HepG2 (cell line): ENCODE data around the gene ASGR1. TPM values are rescaled to one million over a fixed set of nuclear protein-coding genes. Genes with fewer than 3 reads are reported as not detected.
A peak's percentile ranks its signal among the peaks of the same experiment; 100 is the strongest.

Source experiments
- AGO1 ChIP-seq: fragments of 200-400 bp; formaldehyde crosslinking; IDR thresholded peaks from 2 replicates; pipeline ENCODE4 v1.6.1; 2017; ENCODE audit warnings: mild to moderate bottlenecking, low read depth, low read length, moderate library complexity; ENCODE audit not compliant: poor library complexity, severe bottlenecking
- ARNT2 ChIP-seq: sonication (generic); formaldehyde crosslinking; IDR thresholded peaks from 2 replicates; pipeline ENCODE4 v1.8.0; 2022; ENCODE audit warnings: mild to moderate bottlenecking, low read depth, missing genetic modification reagents, moderate library complexity
- ASH2L ChIP-seq: fragments of 300-600, 200-600 bp; sonication (generic); IDR thresholded peaks from 2 replicates; pipeline ENCODE4 v1.7.0; 2017; ENCODE audit warnings: low read depth, mild to moderate bottlenecking, moderate library complexity, mixed read lengths, low read length; ENCODE audit not compliant: insufficient read length
- HOXA5 ChIP-seq: sonication (generic); formaldehyde crosslinking; IDR thresholded peaks from 2 replicates; pipeline ENCODE4 v1.4.0; 2020; ENCODE audit warnings: missing genetic modification reagents
- JDP2 ChIP-seq: sonication (generic); formaldehyde crosslinking; IDR thresholded peaks from 2 replicates; pipeline ENCODE4 v1.8.1; 2022; ENCODE audit warnings: missing genetic modification reagents, borderline replicate concordance
- LCORL ChIP-seq, 2 experiments: fragments of 450-650 bp in 1 of 2; sonication (generic) in 1 of 2; formaldehyde crosslinking in 1 of 2; IDR thresholded peaks; 2 replicates each; pipeline versions ENCODE4 v1.5.0 to v1.6.1; 2017 to 2020; ENCODE audit warnings: antibody characterized with exemption in 1 of 2, missing genetic modification reagents in 1 of 2
- NR2F1 ChIP-seq, 2 experiments: fragments of 450-650 bp in 1 of 2; formaldehyde crosslinking in 1 of 2; IDR thresholded peaks; 2 replicates each; pipeline versions ENCODE4 v1.5.0 to v1.6.1; 2016 to 2020; ENCODE audit warnings: mild to moderate bottlenecking in 1 of 2, missing compliant biosample characterization in 1 of 2, missing genetic modification reagents in 1 of 2, moderate library complexity in 1 of 2
- POGZ ChIP-seq: sonication (generic); formaldehyde crosslinking; IDR thresholded peaks from 2 replicates; pipeline ENCODE4 v1.4.0; 2020; ENCODE audit warnings: mild to moderate bottlenecking, missing genetic modification reagents
- PRMT3 ChIP-seq: sonication (generic); formaldehyde crosslinking; IDR thresholded peaks from 2 replicates; pipeline ENCODE4 v1.8.1; 2022; ENCODE audit warnings: low read depth, mild to moderate bottlenecking, moderate library complexity, missing genetic modification reagents, borderline replicate concordance
- RFX1 ChIP-seq: fragments of 450-650 bp; IDR thresholded peaks from 2 replicates; pipeline ENCODE4 v1.6.1; 2017
- SIN3B ChIP-seq: fragments of 150-350 bp; IDR thresholded peaks from 2 replicates; pipeline ENCODE4 v1.6.1; 2014; ENCODE audit warnings: low read length
- SOX5 ChIP-seq: IDR thresholded peaks from 2 replicates; pipeline ENCODE4 v1.6.1; 2016; ENCODE audit warnings: borderline replicate concordance
- YY1 ChIP-seq: IDR thresholded peaks from 2 replicates; pipeline ENCODE4 v1.6.1; 2011; ENCODE audit warnings: low read length, low read depth, moderate library complexity, mild to moderate bottlenecking; ENCODE audit not compliant: insufficient read depth, insufficient replicate concordance
- ZEB1 ChIP-seq: IDR thresholded peaks from 2 replicates; pipeline ENCODE4 v1.6.1; 2012; ENCODE audit warnings: mild to moderate bottlenecking, low read depth, inconsistent platforms; ENCODE audit not compliant: insufficient replicate concordance
- ZFP37 ChIP-seq: sonication (generic); formaldehyde crosslinking; IDR thresholded peaks from 2 replicates; pipeline ENCODE4 v1.4.0; 2020; ENCODE audit warnings: missing genetic modification reagents, borderline replicate concordance
- ZNF12 ChIP-seq: sonication (generic); formaldehyde crosslinking; IDR thresholded peaks from 2 replicates; pipeline ENCODE4 v1.5.0; 2020; ENCODE audit warnings: missing genetic modification reagents
- ZNF225 ChIP-seq: sonication (generic); formaldehyde crosslinking; IDR thresholded peaks from 2 replicates; pipeline ENCODE4 v1.4.0; 2020; ENCODE audit warnings: mild to moderate bottlenecking, missing genetic modification reagents
- ZNF30 ChIP-seq: sonication (generic); formaldehyde crosslinking; IDR thresholded peaks from 2 replicates; pipeline ENCODE4 v1.5.0; 2020; ENCODE audit warnings: mild to moderate bottlenecking, missing genetic modification reagents
- ZNF382 ChIP-seq: sonication (generic); formaldehyde crosslinking; IDR thresholded peaks from 2 replicates; pipeline ENCODE4 v1.5.0; 2020; ENCODE audit warnings: missing genetic modification reagents, mild to moderate bottlenecking, borderline replicate concordance
- ZNF652 ChIP-seq: IDR thresholded peaks from 2 replicates; pipeline ENCODE4 v1.6.1; 2016; ENCODE audit warnings: low read depth, borderline replicate concordance
- polyA plus RNA-seq, 8 experiments: library from polyadenylated mRNA; depleted of rRNA in 3 of 8; stranded (reverse) in 7 of 8; unstranded in 1 of 8; fragments of >200 nt; fragmentation: Illumina TruSeq in 4 of 8; extraction: Trizol in 4 of 8; gene quantifications; 2 replicates each; pipeline versions ENCODE4 v1.2.1 to v1.2.3, GENCODE V29; 2011 to 2016; ENCODE audit warnings: low read depth in 4 of 8, missing spikeins in 1 of 8, mixed read lengths in 1 of 8; ENCODE audit not compliant: insufficient read depth in 1 of 8
- total RNA-seq, 5 experiments: library from RNA; depleted of rRNA; stranded (reverse); fragments of >200 nt; fragmentation: Illumina TruSeq; extraction: Trizol; gene quantifications; 2 replicates each; pipeline ENCODE4 v1.2.3, GENCODE V29; 2016; ENCODE audit warnings: low read depth in 1 of 5
- TF ChIP-seq, protein P1 (sequence below): sonication (generic); formaldehyde crosslinking; IDR thresholded peaks from 2 replicates; pipeline ENCODE4 v1.4.0; 2020; ENCODE audit warnings: mild to moderate bottlenecking, missing genetic modification reagents
- TF ChIP-seq, protein P2 (sequence below): sonication (generic); formaldehyde crosslinking; conservative IDR thresholded peaks from 2 replicates; pipeline ENCODE4 v1.8.0; 2022; ENCODE audit warnings: missing genetic modification reagents
- TF ChIP-seq, protein P3 (sequence below): IDR thresholded peaks from 2 replicates; pipeline ENCODE4 v1.6.1; 2016; ENCODE audit warnings: mild to moderate bottlenecking, missing biosample characterization, missing genetic modification reagents

The ASGR1 gene
- total and polyA plus RNA-seq, 2 of the 13 experiments (the other 11 are each of a cell fraction or from before 2014, with no cell fraction given): 353 to 796 TPM

DNA sequence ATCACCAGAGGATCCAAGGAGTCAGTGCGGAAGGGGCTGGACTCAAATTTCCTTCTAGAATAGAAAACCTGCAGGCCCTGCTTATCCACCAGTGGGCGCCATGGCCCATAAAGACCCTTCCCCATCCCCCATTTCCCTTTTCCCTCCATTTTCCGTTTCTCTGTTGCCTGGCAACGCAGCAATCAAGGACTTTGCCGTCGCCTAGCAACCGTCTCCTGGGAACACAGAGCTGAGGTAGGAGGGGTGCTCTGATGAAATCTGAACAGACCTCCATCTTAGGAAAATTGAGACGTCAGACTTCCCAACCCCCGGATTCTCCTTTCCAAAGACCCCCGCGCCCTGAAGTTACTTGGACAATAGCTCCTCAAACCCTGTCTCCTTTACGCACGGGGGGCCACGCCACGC, 34.7 kb upstream of the ASGR1 start (continued):
- TF ChIP-seq SOX5 (CRISPR knock-in tag): peak; percentile 9; the same call in 1 of the 2 replicates
- no peak for TF ChIP-seq LCORL (IDR thresholded peaks at IDR 0.05)
- TF ChIP-seq LCORL (CRISPR knock-in tag; IDR thresholded peaks at IDR 0.05): peak; percentile 25; the same call in 1 of the 2 replicates
- TF ChIP-seq RFX1: peak; percentile 94
- no peak for TF ChIP-seq POGZ (CRISPR knock-in tag)
- 0 out of 2 replicates have a peak, but pooled peaks have one; percentile 18 for TF ChIP-seq ZNF12
- TF ChIP-seq JDP2 (CRISPR knock-in tag): no peak
- TF ChIP-seq, protein P1, sequence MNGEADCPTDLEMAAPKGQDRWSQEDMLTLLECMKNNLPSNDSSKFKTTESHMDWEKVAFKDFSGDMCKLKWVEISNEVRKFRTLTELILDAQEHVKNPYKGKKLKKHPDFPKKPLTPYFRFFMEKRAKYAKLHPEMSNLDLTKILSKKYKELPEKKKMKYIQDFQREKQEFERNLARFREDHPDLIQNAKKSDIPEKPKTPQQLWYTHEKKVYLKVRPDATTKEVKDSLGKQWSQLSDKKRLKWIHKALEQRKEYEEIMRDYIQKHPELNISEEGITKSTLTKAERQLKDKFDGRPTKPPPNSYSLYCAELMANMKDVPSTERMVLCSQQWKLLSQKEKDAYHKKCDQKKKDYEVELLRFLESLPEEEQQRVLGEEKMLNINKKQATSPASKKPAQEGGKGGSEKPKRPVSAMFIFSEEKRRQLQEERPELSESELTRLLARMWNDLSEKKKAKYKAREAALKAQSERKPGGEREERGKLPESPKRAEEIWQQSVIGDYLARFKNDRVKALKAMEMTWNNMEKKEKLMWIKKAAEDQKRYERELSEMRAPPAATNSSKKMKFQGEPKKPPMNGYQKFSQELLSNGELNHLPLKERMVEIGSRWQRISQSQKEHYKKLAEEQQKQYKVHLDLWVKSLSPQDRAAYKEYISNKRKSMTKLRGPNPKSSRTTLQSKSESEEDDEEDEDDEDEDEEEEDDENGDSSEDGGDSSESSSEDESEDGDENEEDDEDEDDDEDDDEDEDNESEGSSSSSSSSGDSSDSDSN (CRISPR knock-in tag): no peak
- no peak for TF ChIP-seq ZFP37 (CRISPR knock-in tag)
- no peak for TF ChIP-seq HOXA5 (CRISPR knock-in tag)
- peak; percentile 26 for TF ChIP-seq ZEB1
- no peak for TF ChIP-seq PRMT3 (CRISPR knock-in tag)
- TF ChIP-seq, protein P2, sequence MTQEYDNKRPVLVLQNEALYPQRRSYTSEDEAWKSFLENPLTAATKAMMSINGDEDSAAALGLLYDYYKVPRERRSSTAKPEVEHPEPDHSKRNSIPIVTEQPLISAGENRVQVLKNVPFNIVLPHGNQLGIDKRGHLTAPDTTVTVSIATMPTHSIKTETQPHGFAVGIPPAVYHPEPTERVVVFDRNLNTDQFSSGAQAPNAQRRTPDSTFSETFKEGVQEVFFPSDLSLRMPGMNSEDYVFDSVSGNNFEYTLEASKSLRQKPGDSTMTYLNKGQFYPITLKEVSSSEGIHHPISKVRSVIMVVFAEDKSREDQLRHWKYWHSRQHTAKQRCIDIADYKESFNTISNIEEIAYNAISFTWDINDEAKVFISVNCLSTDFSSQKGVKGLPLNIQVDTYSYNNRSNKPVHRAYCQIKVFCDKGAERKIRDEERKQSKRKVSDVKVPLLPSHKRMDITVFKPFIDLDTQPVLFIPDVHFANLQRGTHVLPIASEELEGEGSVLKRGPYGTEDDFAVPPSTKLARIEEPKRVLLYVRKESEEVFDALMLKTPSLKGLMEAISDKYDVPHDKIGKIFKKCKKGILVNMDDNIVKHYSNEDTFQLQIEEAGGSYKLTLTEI (CRISPR knock-in tag): no peak
- TF ChIP-seq ZNF30: no peak
- TF ChIP-seq ZNF225 (CRISPR knock-in tag): no peak
- TF ChIP-seq, protein P3, sequence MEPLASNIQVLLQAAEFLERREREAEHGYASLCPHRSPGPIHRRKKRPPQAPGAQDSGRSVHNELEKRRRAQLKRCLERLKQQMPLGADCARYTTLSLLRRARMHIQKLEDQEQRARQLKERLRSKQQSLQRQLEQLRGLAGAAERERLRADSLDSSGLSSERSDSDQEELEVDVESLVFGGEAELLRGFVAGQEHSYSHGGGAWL: 0 out of 2 replicates have a peak, but pooled peaks have one; percentile 11
- 0 out of 2 replicates have a peak, but pooled peaks have one; percentile 62 for TF ChIP-seq SIN3B
- TF ChIP-seq ZNF382 (CRISPR knock-in tag): no peak
- no peak for TF ChIP-seq ZNF652 (CRISPR knock-in tag)
- TF ChIP-seq ASH2L: peak; percentile 32
- TF ChIP-seq AGO1: no peak
- peak; percentile 48 for TF ChIP-seq YY1
- 0 out of 4 replicates have a peak, but pooled peaks of 1 of the 2 experiments have one; percentile 38 for TF ChIP-seq NR2F1 (CRISPR knock-in tag; IDR thresholded peaks at IDR 0.05)
- TF ChIP-seq ARNT2 (CRISPR knock-in tag): 0 out of 2 replicates have a peak, but pooled peaks have one; percentile 14
